AG10803 (cell line): ENCODE data around the gene KCND2.

Source experiments
- DNase-seq: peaks from one replicate; pipeline ENCODE4 v3.0.0; 2010; ENCODE audit warnings: low read depth
- H3K4me3 ChIP-seq: 2 replicates; pipeline ENCODE4 v1.5.1; 2011; ENCODE audit warnings: mild to moderate bottlenecking, low read length, control low read depth
- TF ChIP-seq, protein P1 (sequence below): conservative IDR thresholded peaks from 2 replicates; pipeline ENCODE4 v1.5.1; 2011; ENCODE audit warnings: mild to moderate bottlenecking, low read length, control low read depth, inconsistent platforms

KCND2 gene

GRCh38 chr7:120738816-120739215 lies 465.8 kb downstream of the KCND2 start:
- TF ChIP-seq, protein P1, sequence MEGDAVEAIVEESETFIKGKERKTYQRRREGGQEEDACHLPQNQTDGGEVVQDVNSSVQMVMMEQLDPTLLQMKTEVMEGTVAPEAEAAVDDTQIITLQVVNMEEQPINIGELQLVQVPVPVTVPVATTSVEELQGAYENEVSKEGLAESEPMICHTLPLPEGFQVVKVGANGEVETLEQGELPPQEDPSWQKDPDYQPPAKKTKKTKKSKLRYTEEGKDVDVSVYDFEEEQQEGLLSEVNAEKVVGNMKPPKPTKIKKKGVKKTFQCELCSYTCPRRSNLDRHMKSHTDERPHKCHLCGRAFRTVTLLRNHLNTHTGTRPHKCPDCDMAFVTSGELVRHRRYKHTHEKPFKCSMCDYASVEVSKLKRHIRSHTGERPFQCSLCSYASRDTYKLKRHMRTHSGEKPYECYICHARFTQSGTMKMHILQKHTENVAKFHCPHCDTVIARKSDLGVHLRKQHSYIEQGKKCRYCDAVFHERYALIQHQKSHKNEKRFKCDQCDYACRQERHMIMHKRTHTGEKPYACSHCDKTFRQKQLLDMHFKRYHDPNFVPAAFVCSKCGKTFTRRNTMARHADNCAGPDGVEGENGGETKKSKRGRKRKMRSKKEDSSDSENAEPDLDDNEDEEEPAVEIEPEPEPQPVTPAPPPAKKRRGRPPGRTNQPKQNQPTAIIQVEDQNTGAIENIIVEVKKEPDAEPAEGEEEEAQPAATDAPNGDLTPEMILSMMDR: no peak
- H3K4me3 ChIP-seq: no peak overlapping the region
- no peak for DNase-seq

GRCh38 chr7:120740348-120740747 lies 467.4 kb downstream of the KCND2 start:
- TF ChIP-seq, protein P1: no peak
- no peak for DNase-seq
- no peak overlapping the region for H3K4me3 ChIP-seq

- no peak for DNase-seq
- TF ChIP-seq, protein P1: no peak
- no peak overlapping the region for H3K4me3 ChIP-seq
Measured at GRCh38 chr7:120741371-120742042, 468.5 kb downstream of the KCND2 start.

DNA sequence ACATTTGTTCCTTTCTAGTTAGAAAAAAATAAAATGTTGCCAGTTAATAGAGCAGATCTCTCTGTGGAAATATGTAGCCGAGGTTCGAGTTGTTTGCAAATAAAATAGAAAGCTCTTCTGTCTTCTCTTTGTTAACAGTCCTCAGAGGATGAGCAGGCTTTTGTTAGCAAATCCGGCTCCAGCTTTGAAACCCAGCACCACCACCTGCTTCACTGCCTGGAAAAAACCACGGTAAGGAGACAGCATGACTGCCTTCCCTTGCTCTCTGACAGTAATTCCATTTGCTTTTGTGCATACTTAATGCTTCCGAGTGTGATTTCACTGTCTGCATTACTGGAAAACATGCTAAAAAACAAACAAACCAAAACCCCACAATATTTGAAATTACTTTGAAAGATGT lies 469.4 kb downstream of the KCND2 start:
- no peak for DNase-seq
- no peak overlapping the region for H3K4me3 ChIP-seq
- TF ChIP-seq, protein P1: no peak

DNA sequence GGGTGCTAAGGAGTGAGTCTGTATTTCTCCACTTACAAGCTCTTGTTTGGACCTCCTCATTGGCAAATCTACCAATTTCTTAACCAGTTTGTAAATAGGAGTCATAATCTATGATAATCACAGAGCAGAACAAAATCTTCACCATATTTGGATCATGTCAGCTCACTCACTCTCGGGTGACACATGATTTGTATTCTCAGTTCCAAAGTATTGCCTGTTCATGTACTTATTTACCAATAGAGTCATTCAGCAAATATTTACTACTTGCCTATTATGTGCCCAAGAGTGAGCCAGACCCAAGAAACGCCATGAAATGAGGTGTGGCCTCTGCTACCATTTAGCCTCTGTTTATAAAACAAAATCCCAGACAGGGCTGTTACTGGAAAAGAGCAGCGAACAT lies 470.2 kb downstream of the KCND2 start:
- TF ChIP-seq, protein P1: no peak
- no peak overlapping the region for H3K4me3 ChIP-seq
- DNase-seq: no peak

DNA sequence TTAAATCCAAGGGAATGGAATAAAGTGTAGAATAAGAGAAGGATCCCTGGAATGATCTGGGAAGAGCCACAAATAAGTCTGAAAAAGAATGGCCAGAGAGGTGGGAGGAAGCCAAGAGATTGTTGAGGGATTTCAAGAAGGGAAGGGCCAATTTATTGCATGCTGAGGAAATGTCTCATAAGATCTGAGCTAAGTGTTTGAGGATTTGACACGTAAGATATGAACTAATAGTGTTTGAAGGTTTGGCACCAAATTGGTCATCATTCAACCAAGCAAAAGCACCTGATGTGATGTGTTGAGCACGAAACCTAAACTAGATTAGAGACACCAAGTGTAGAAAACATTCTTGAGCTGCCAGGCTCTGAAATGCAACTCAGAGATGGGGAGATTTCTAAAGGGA lies 487.1 kb downstream of the KCND2 start:
- no peak overlapping the region for H3K4me3 ChIP-seq
- DNase-seq: no peak
- TF ChIP-seq, protein P1: no peak

DNA sequence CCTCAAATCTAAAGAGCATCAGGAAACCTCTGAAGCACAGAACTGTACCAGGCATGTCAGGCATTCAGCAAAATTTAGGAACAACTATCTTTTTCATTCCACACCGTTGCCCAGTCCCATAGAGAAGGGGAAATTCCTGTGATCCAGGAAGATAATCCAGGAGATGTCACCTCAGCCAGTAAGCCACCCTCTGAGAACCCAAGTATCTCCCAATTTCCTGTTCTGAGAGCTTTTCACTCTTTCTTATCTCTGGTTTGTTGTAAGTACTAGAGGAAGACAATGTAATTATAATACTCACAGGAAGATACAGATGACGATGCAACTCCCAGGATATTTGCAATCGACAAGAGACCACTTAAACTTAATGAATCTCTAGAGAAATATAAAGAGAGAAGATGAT lies 487.9 kb downstream of the KCND2 start:
- no peak for DNase-seq
- H3K4me3 ChIP-seq: no peak overlapping the region
- TF ChIP-seq, protein P1: no peak
